PC-3 (cell line): ENCODE measurements around the gene STX12. TPM values are rescaled to one million over a fixed set of nuclear protein-coding genes. Genes with fewer than 3 reads are reported as not detected.
"Not testable (repeated sequence)": the region's sequence is repeated elsewhere in the genome, so short reads cannot be mapped to it uniquely, and the experiment has no call there.

Experiments
- ATAC-seq: fragments of 200-7000 bp; cut with Tn5 transposase; 2 replicates; pipeline ENCODE4 v1.9.1; 2020; ENCODE audit warnings: mild to moderate bottlenecking, moderate library complexity
- BruUV-seq: library from RNA; stranded (reverse); fragments of 400-500 nt; replicated peaks from 2 replicates; lab custom pipeline; 2021; lab: Mats Ljungman, UMichigan
- CTCF ChIA-PET: fragments of 300-600 bp; sonication (Branson Sonifier 250); formaldehyde crosslinking; loops from one replicate; lab custom pipeline; 2022; ENCODE audit warnings: antibody characterized with exemption; lab: Charles Lee
- POLR2A ChIA-PET: fragments of 300-600 bp; sonication (Branson Sonifier 250); formaldehyde crosslinking; loops from one replicate; lab custom pipeline; 2022; ENCODE audit warnings: antibody characterized with exemption; ENCODE audit not compliant: unreplicated experiment; lab: Charles Lee
- DNase-seq: peaks from one replicate; pipeline ENCODE4 v3.0.0-alpha.2; 2015
- H2AFZ ChIP-seq: fragments of 300-600 bp; sonication (generic); 2 replicates; pipeline ENCODE4 v1.6.0; 2016; ENCODE audit warnings: antibody characterized with exemption, low read length
- H3F3A ChIP-seq: fragments of 300-600 bp; sonication (generic); one replicate; pipeline ENCODE4 v1.6.0; 2017; ENCODE audit warnings: antibody characterized with exemption, low read length, control low read depth, mild to moderate bottlenecking; ENCODE audit not compliant: unreplicated experiment
- H3K27ac ChIP-seq: fragments of 300-600 bp; sonication (generic); 2 replicates; pipeline ENCODE4 v1.5.1; 2016; ENCODE audit warnings: mild to moderate bottlenecking, low read length
- H3K27me3 ChIP-seq: fragments of 300-600 bp; sonication (generic); 2 replicates; pipeline ENCODE4 v1.6.1; 2016; ENCODE audit warnings: low read length, mixed read lengths
- H3K36me3 ChIP-seq: fragments of 300-600 bp; sonication (generic); 2 replicates; pipeline ENCODE4 v1.6.1; 2016; ENCODE audit warnings: low read depth, mixed run types, low read length, mixed read lengths
- H3K4me1 ChIP-seq: fragments of 300-600 bp; sonication (generic); 2 replicates; pipeline ENCODE4 v1.5.1; 2016; ENCODE audit warnings: low read length; ENCODE audit not compliant: insufficient read depth
- H3K4me2 ChIP-seq: fragments of 300-600 bp; sonication (generic); 2 replicates; pipeline ENCODE4 v1.6.0; 2016; ENCODE audit warnings: low read length
- H3K4me3 ChIP-seq: fragments of 300-600 bp; sonication (generic); 2 replicates; pipeline ENCODE4 v1.5.1; 2016; ENCODE audit warnings: mild to moderate bottlenecking, low read length, mixed read lengths
- H3K79me2 ChIP-seq: fragments of 300-600 bp; sonication (generic); 2 replicates; pipeline ENCODE4 v1.6.1; 2017; ENCODE audit warnings: low read length, mixed read lengths
- H3K9ac ChIP-seq: fragments of 300-600 bp; sonication (generic); 2 replicates; pipeline ENCODE4 v1.6.0; 2016; ENCODE audit warnings: mild to moderate bottlenecking, low read length
- H3K9me2 ChIP-seq: fragments of 300-600 bp; sonication (generic); replicated peaks from 2 replicates; pipeline ENCODE4 v1.6.1; 2016; ENCODE audit warnings: mixed run types, low read length, mixed read lengths
- H3K9me3 ChIP-seq: fragments of 300-600 bp; sonication (generic); 2 replicates; pipeline ENCODE4 v1.6.1; 2016; ENCODE audit warnings: low read length, mixed read lengths
- H4K20me1 ChIP-seq: fragments of 300-600 bp; sonication (generic); 2 replicates; pipeline ENCODE4 v1.6.1; 2016; ENCODE audit warnings: low read length, mixed read lengths
- EZH2 ChIP-seq: fragments of 300-600 bp; sonication (generic); IDR thresholded peaks from one replicate; pipeline ENCODE4 v1.6.1; 2017; ENCODE audit warnings: antibody characterized with exemption, mild to moderate bottlenecking, low read length; ENCODE audit not compliant: unreplicated experiment
- EZH2phosphoT487 ChIP-seq: fragments of 300-600 bp; sonication (generic); IDR thresholded peaks from 2 replicates; pipeline ENCODE4 v1.6.1; 2018; ENCODE audit warnings: mild to moderate bottlenecking, antibody characterized with exemption, low read length, borderline replicate concordance
- intact Hi-C: fragments of 100-400 bp; cut with micrococcal nuclease; formaldehyde crosslinking; loops from 2 replicates; pipeline ENCODE4 v1.9.0; 2023
- total RNA-seq: library from RNA; depleted of rRNA; stranded (reverse); fragments of >200 nt; gene quantifications from 2 replicates; pipeline ENCODE4 v1.2.3, GENCODE V29; 2014
- TF ChIP-seq, protein P1 (sequence below): fragments of 300-600 bp; sonication (generic); conservative IDR thresholded peaks from 2 replicates; pipeline ENCODE4 v1.5.1; 2017; ENCODE audit warnings: antibody characterized with exemption, low read depth, mild to moderate bottlenecking, low read length

STX12 gene
- total RNA-seq, 1 experiment from 2014 or later, result 28.5 TPM

GRCh38 chr1:27773826-27774445 lies 917 bp downstream of the STX12 start:
- ChIA-PET POLR2A (interaction anchor here (0.9 kb wide), 1 partner anchor 48 kb away, joined by 7 read pairs; the partner anchor contains the start of gene FAM76A), CTCF (no interaction called here)
- peaks cover 53% of the 10 kb centered on the region for H3K79me2 ChIP-seq
- H3K27ac ChIP-seq, result no peak overlapping the region
- peaks cover 19% of the 10 kb centered on the region for H3K4me1 ChIP-seq
- no peaks in the 10 kb centered on the region for H3K9me2 ChIP-seq
- BruUV-seq, result no TSS peak
- H3K36me3 ChIP-seq, result no peaks in the 10 kb centered on the region
- no peaks in the 10 kb centered on the region for H3K9me3 ChIP-seq
- DNase-seq (no peak), ATAC-seq (peak; percentile 3)
- H3K27me3 ChIP-seq, result no peaks in the 10 kb centered on the region
- H3K9ac ChIP-seq, result peak overlapping the region; percentile 80
- peak overlapping the region; percentile 72 for H2AFZ ChIP-seq
- no peaks in the 10 kb centered on the region for H4K20me1 ChIP-seq
- peak overlapping the region; percentile 79 for H3K4me3 ChIP-seq
- intact Hi-C loops, result no loop called here
- peaks cover 4% of the 10 kb centered on the region for H3F3A ChIP-seq
- peak overlapping the region; percentile 96 for H3K4me2 ChIP-seq
- TF ChIP-seq EZH2 (no peak), EZH2phosphoT487 (no peak)
- TF ChIP-seq, protein P1, sequence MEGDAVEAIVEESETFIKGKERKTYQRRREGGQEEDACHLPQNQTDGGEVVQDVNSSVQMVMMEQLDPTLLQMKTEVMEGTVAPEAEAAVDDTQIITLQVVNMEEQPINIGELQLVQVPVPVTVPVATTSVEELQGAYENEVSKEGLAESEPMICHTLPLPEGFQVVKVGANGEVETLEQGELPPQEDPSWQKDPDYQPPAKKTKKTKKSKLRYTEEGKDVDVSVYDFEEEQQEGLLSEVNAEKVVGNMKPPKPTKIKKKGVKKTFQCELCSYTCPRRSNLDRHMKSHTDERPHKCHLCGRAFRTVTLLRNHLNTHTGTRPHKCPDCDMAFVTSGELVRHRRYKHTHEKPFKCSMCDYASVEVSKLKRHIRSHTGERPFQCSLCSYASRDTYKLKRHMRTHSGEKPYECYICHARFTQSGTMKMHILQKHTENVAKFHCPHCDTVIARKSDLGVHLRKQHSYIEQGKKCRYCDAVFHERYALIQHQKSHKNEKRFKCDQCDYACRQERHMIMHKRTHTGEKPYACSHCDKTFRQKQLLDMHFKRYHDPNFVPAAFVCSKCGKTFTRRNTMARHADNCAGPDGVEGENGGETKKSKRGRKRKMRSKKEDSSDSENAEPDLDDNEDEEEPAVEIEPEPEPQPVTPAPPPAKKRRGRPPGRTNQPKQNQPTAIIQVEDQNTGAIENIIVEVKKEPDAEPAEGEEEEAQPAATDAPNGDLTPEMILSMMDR, result no peak

- Histone ChIP-seq H4K20me1 (no peaks in the 10 kb centered on the region), H2AFZ (no peak overlapping the region), H3K9me2 (no peaks in the 10 kb centered on the region), H3K27me3 (no peaks in the 10 kb centered on the region), H3K4me1 (peaks cover 19% of the 10 kb centered on the region), H3K4me3 (peak overlapping the region; percentile 79; the same call in 1 of the 2 replicates), H3K9me3 (no peaks in the 10 kb centered on the region), H3K36me3 (no peaks in the 10 kb centered on the region), H3K27ac (no peak overlapping the region), H3K4me2 (peak overlapping the region; percentile 96), H3F3A (peaks cover 4% of the 10 kb centered on the region), H3K9ac (peak overlapping the region; percentile 80; the same call in 1 of the 2 replicates), H3K79me2 (peaks cover 58% of the 10 kb centered on the region)
- intact Hi-C loops, result no loop called here
- TF ChIP-seq EZH2phosphoT487 (no peak), EZH2 (no peak)
- TF ChIP-seq, protein P1, result no peak
- BruUV-seq, result no TSS peak
- ChIA-PET CTCF (no interaction called here), POLR2A (interaction anchor here (0.9 kb wide), 1 partner anchor 49 kb away, joined by 7 read pairs; the partner anchor contains the start of gene FAM76A)
- ATAC-seq (no peak), DNase-seq (no peak)
Measured at GRCh38 chr1:27774654-27775053, 1.6 kb downstream of the STX12 start.

- H3F3A ChIP-seq, H3K27me3 ChIP-seq, CTCF ChIA-PET, H3K9ac ChIP-seq, intact Hi-C loops, H4K20me1 ChIP-seq, ATAC-seq, H3K9me2 ChIP-seq, BruUV-seq, H3K27ac ChIP-seq, H3K9me3 ChIP-seq, POLR2A ChIA-PET, H3K36me3 ChIP-seq, H2AFZ ChIP-seq, H3K4me2 ChIP-seq, H3K4me3 ChIP-seq: not testable (repeated sequence)
- H3K4me1 ChIP-seq, result peaks cover 19% of the 10 kb centered on the region
- H3K79me2 ChIP-seq, result peaks cover 60% of the 10 kb centered on the region
- DNase-seq, result peak; percentile 12
Measured at GRCh38 chr1:27775336-27775735, 2.3 kb downstream of the STX12 start.

DNA sequence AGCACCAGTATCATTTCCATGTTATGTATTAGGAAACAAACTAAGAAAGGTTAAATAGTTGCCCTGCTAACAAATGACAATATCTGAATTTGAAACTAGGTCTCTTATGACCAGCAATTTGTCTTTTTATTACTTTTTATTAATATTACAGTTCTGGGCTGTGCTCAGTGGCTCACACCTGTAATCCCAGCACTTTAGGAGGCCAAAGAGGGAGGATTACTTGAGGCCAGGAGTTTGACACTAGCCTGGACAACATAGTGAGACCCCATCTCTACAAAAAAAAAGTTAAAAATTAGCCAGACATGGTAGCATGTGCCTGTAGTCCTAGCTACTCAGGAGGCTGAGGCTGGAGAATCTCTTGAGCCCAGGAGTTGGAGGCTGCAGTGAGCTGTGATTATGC lies 3.3 kb downstream of the STX12 start:
- CTCF ChIA-PET, H3K27me3 ChIP-seq, H3K27ac ChIP-seq, H3K36me3 ChIP-seq, H3F3A ChIP-seq, H4K20me1 ChIP-seq, DNase-seq, H3K9me3 ChIP-seq, BruUV-seq, H3K4me3 ChIP-seq, H3K9ac ChIP-seq, H2AFZ ChIP-seq, H3K9me2 ChIP-seq, intact Hi-C loops, H3K4me2 ChIP-seq, ATAC-seq: not testable (repeated sequence)
- Histone ChIP-seq H3K79me2 (peaks cover 67% of the 10 kb centered on the region), H3K4me1 (peaks cover 19% of the 10 kb centered on the region)
- POLR2A ChIA-PET, result interaction anchor here (0.7 kb wide), 1 partner anchor 551 kb away, joined by 5 read pairs; no protein-coding TSS in a partner anchor
